ENCODE results near the gene PRKAG1.

The PRKAG1 gene

DNA sequence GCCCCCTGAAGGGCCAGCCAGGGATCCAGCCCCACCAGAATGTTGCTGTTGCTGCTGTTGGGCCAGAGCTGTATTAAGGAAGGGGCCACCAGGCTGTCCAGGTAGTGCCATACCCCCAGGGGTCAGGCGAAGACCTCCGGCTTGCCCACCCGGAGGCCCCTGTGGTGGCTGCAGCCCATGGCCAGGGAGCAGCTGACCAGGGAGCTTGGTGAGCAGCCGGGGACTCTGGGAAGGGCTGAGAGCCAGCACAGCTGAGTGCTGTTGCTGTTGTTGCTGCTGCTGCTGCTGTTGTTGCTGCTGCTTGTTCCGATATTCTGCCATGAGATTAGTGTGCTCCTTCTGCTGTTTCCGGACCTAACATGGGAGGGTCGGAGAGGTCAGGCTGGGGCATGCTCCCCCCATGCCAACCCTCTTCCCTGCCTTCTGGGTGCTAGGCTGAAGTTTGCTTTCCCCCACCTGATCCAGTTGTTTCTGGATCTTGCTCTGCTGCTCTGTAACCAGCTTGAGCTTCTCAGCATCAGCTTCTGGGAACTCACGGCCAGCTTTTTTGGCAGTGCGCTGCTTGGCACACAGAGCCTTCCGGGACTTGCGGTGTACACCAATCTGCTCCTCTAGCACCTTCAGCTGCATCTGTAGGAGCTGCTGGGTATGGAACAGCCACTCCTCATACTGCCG, 15.2 kb upstream of the PRKAG1 start:
- Histone ChIP-seq H3K36me3 (ENCODE audit: control insufficient read depth, insufficient read depth, low read length) (peaks cover 46% of the 10 kb centered on the region), H3K4me3 (ENCODE audit: low read length) (no peak overlapping the region), H3K4me1 (ENCODE audit: control insufficient read depth, insufficient read depth, low read length) (no peaks in the 10 kb centered on the region), H3K27ac (ENCODE audit: low read depth, low read length) (no peak overlapping the region), H3K9ac (ENCODE audit: low read length) (no peak overlapping the region), H3K27me3 (ENCODE audit: control insufficient read depth, insufficient read depth, low read length) (no peaks in the 10 kb centered on the region)

GRCh38 chr12:49032679-49033447, 14.3 kb upstream of the PRKAG1 start:
- H3K9ac ChIP-seq (ENCODE audit: low read length) = no peak overlapping the region
- H3K4me1 ChIP-seq (ENCODE audit: control insufficient read depth, insufficient read depth, low read length) = no peaks in the 10 kb centered on the region
- H3K4me3 ChIP-seq (ENCODE audit: low read length) = no peak overlapping the region
- no peaks in the 10 kb centered on the region for H3K27me3 ChIP-seq (ENCODE audit: control insufficient read depth, insufficient read depth, low read length)
- H3K36me3 ChIP-seq (ENCODE audit: control insufficient read depth, insufficient read depth, low read length) = peaks cover 46% of the 10 kb centered on the region
- H3K27ac ChIP-seq (ENCODE audit: low read depth, low read length) = no peak overlapping the region

- Histone ChIP-seq H3K4me1 (ENCODE audit: control insufficient read depth, insufficient read depth, low read length) (no peaks in the 10 kb centered on the region), H3K27me3 (ENCODE audit: control insufficient read depth, insufficient read depth, low read length) (no peaks in the 10 kb centered on the region), H3K27ac (ENCODE audit: low read depth, low read length) (no peak overlapping the region), H3K4me3 (ENCODE audit: low read length) (no peak overlapping the region), H3K9ac (ENCODE audit: low read length) (no peak overlapping the region), H3K36me3 (ENCODE audit: control insufficient read depth, insufficient read depth, low read length) (peaks cover 44% of the 10 kb centered on the region)
Measured at GRCh38 chr12:49032276-49032675, 13.7 kb upstream of the PRKAG1 start.

- Histone ChIP-seq H3K4me3 (ENCODE audit: low read length) (no peak overlapping the region), H3K36me3 (ENCODE audit: control insufficient read depth, insufficient read depth, low read length) (peaks cover 44% of the 10 kb centered on the region), H3K27ac (ENCODE audit: low read depth, low read length) (no peak overlapping the region), H3K27me3 (ENCODE audit: control insufficient read depth, insufficient read depth, low read length) (no peaks in the 10 kb centered on the region), H3K4me1 (ENCODE audit: control insufficient read depth, insufficient read depth, low read length) (no peaks in the 10 kb centered on the region), H3K9ac (ENCODE audit: low read length) (no peak overlapping the region)
Measured at GRCh38 chr12:49031573-49032161, 13.1 kb upstream of the PRKAG1 start.

GRCh38 chr12:49030714-49031572, 12.4 kb upstream of the PRKAG1 start:
- H3K27me3 ChIP-seq (ENCODE audit: control insufficient read depth, insufficient read depth, low read length) = no peaks in the 10 kb centered on the region
- H3K4me1 ChIP-seq (ENCODE audit: control insufficient read depth, insufficient read depth, low read length) = no peaks in the 10 kb centered on the region
- H3K36me3 ChIP-seq (ENCODE audit: control insufficient read depth, insufficient read depth, low read length) = peaks cover 49% of the 10 kb centered on the region
- H3K27ac ChIP-seq (ENCODE audit: low read depth, low read length) = no peak overlapping the region
- H3K4me3 ChIP-seq (ENCODE audit: low read length) = no peak overlapping the region
- H3K9ac ChIP-seq (ENCODE audit: low read length) = no peak overlapping the region

DNA sequence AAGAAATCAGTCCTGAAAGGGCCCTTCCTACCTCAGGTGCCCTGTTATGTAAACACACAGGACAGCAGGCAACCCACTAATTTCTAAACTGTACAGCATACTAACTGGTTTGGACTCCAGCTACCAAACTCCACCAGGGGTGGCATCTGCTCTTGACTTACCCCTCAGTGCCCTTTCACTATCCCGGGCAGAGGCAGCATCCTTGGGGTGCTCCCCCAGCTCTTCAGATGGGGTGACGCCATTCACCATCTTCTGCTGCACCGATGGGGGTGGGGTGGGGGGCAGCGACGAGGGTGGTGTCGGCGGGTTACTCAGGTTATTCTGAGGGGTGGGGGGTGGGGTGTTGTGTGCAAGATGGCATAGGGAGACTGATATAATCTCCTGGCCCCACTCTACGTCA, 11.5 kb upstream of the PRKAG1 start:
- Histone ChIP-seq H3K27me3 (ENCODE audit: control insufficient read depth, insufficient read depth, low read length) (no peaks in the 10 kb centered on the region), H3K4me3 (ENCODE audit: low read length) (no peak overlapping the region), H3K4me1 (ENCODE audit: control insufficient read depth, insufficient read depth, low read length) (no peaks in the 10 kb centered on the region), H3K27ac (ENCODE audit: low read depth, low read length) (no peak overlapping the region), H3K9ac (ENCODE audit: low read length) (no peak overlapping the region), H3K36me3 (ENCODE audit: control insufficient read depth, insufficient read depth, low read length) (peaks cover 57% of the 10 kb centered on the region)

DNA sequence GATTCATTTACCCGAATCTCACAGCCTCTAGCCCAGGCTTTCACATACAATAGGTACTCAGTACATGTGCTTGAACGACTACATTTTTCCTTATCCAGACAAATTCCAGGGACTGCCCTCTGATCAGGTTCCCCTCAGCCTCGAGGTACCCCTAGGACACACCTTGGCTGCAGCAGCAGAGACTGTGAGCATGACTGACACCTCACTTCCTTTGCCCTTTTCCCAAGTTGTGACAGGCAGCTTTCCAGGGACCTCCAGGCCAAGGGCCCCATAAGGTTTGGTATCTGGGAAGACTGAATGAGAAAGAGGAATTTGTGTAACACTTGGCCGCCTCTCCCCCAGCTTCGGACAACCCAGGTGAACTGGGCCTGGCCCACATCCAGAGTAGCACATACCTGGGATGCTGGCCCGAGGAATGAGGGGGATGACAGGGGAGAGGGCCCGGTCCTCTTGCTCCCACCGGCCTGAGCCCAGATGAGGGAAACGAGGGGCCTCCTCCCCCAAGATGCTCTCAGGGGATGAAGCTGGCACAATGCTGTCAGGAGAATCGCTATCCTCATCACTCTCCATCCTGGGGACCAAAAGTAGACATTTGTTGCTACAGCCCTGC, 10.2 kb upstream of the PRKAG1 start:
- Histone ChIP-seq H3K4me3 (ENCODE audit: low read length) (no peak overlapping the region), H3K9ac (ENCODE audit: low read length) (no peak overlapping the region), H3K4me1 (ENCODE audit: control insufficient read depth, insufficient read depth, low read length) (no peaks in the 10 kb centered on the region), H3K27me3 (ENCODE audit: control insufficient read depth, insufficient read depth, low read length) (no peaks in the 10 kb centered on the region), H3K36me3 (ENCODE audit: control insufficient read depth, insufficient read depth, low read length) (peaks cover 60% of the 10 kb centered on the region), H3K27ac (ENCODE audit: low read depth, low read length) (no peak overlapping the region)

GRCh38 chr12:49027846-49028555, 9.4 kb upstream of the PRKAG1 start:
- Histone ChIP-seq H3K9ac (ENCODE audit: low read length) (no peak overlapping the region), H3K27ac (ENCODE audit: low read depth, low read length) (no peak overlapping the region), H3K4me1 (ENCODE audit: control insufficient read depth, insufficient read depth, low read length) (no peaks in the 10 kb centered on the region), H3K4me3 (ENCODE audit: low read length) (no peak overlapping the region), H3K27me3 (ENCODE audit: control insufficient read depth, insufficient read depth, low read length) (no peaks in the 10 kb centered on the region), H3K36me3 (ENCODE audit: control insufficient read depth, insufficient read depth, low read length) (peaks cover 65% of the 10 kb centered on the region)

DNA sequence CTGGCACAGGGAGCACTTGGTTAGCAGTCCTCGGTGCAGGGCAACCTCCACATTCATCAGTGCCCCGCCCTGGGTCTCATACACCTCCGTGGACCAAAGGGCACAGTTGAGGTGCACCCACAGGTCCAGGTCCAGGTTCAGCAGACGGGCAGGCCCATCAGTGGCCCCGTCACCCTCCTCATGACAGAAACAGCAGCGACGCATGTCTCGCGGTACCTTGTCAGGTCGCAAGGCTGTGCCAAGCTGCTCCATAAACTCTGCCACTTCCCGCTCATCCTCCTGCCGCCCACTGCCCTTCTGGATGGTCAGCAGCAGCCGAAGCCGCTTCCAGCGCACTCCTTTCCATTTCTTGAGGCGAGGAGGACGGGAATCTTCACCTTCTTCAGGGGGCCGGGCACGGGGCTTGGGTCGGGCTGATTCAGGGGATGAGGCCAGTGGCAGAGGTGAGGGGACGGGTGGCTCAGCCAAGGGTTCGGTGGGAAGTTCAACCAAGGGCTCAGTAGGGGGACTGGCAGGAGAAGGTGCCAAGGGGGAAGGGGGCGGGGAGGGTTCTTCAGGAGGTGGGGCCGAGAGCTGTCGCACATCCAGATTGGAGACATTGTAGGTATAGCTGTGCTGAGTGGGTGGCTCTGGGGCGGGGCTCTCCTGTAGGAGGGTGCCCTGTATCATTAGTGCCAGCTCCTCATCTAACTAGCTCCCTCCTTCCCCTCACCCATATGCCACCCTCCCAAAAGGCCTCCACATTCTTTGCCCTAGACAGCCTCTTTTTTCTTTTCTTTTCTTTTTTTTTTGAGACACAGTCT, 8.3 kb upstream of the PRKAG1 start:
- Histone ChIP-seq H3K4me3 (ENCODE audit: low read length) (no peak overlapping the region), H3K27ac (ENCODE audit: low read depth, low read length) (no peak overlapping the region), H3K4me1 (ENCODE audit: control insufficient read depth, insufficient read depth, low read length) (no peaks in the 10 kb centered on the region), H3K27me3 (ENCODE audit: control insufficient read depth, insufficient read depth, low read length) (no peaks in the 10 kb centered on the region), H3K36me3 (ENCODE audit: control insufficient read depth, insufficient read depth, low read length) (peaks cover 68% of the 10 kb centered on the region), H3K9ac (ENCODE audit: low read length) (no peak overlapping the region)

DNA sequence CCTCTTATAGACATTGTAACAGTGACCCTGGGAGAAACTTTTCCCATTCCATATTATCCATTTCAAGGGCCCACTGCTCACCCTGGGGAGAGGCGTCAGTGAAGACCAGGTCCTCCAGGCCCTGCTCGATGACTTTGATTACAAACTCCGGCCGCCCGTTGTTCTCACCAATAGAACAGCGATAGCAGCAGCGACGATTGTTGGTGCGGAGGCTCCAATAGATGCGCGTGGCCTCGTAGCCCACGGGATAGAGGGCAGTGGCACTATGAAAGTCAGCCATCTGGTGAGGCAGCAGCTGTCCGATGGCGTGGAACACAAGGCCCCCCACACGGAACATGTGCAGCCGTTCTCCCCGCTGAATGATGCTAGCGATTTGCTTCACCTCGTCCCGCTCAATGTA, 7.5 kb upstream of the PRKAG1 start:
- peaks cover 72% of the 10 kb centered on the region for H3K36me3 ChIP-seq (ENCODE audit: control insufficient read depth, insufficient read depth, low read length)
- no peaks in the 10 kb centered on the region for H3K4me1 ChIP-seq (ENCODE audit: control insufficient read depth, insufficient read depth, low read length)
- no peaks in the 10 kb centered on the region for H3K27me3 ChIP-seq (ENCODE audit: control insufficient read depth, insufficient read depth, low read length)
- H3K27ac ChIP-seq (ENCODE audit: low read depth, low read length) = no peak overlapping the region
- H3K4me3 ChIP-seq (ENCODE audit: low read length) = no peak overlapping the region
- no peak overlapping the region for H3K9ac ChIP-seq (ENCODE audit: low read length)

DNA sequence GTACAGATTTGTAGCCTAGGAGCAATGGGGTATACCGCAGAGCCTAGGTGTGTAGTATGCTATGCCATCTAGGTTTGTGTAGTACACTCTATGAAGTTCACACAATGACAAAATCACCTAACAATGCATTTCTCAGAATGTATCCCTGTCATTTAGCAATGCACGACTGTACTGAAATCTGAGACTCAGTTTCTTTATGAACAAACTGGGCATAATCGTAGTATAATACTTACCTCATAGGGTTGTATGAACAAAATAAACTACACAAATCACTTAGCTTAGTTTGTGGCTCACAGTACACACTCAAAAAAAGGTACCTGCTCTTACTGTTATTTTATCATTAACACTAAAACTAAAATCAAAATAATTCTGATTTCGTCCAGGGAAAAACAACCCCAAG, 6.9 kb upstream of the PRKAG1 start:
- no peak overlapping the region for H3K9ac ChIP-seq (ENCODE audit: low read length)
- H3K27ac ChIP-seq (ENCODE audit: low read depth, low read length) = no peak overlapping the region
- peaks cover 69% of the 10 kb centered on the region for H3K36me3 ChIP-seq (ENCODE audit: control insufficient read depth, insufficient read depth, low read length)
- no peaks in the 10 kb centered on the region for H3K4me1 ChIP-seq (ENCODE audit: control insufficient read depth, insufficient read depth, low read length)
- H3K4me3 ChIP-seq (ENCODE audit: low read length) = no peak overlapping the region
- H3K27me3 ChIP-seq (ENCODE audit: control insufficient read depth, insufficient read depth, low read length) = no peaks in the 10 kb centered on the region
